Thymus (tissue), 11 donors: ENCODE results near the gene AP1M2. TPM values are rescaled to one million over a fixed set of nuclear protein-coding genes. Genes with fewer than 3 reads are reported as not detected.

Experiments
- DNase-seq, 9 donors: peaks; one replicate each; pipeline ENCODE4 v3.0.0-alpha.2; 2013; ENCODE audit warnings: low spot score in 9 of 9, low read depth in 6 of 9, missing footprints in 1 of 9
- H3K27ac ChIP-seq, 2 donors: one replicate each; pipeline ENCODE4 v1.5.1; 2013; ENCODE audit warnings: control low read depth in 1 of 2, low read depth in 1 of 2, low read length in 1 of 2, mild to moderate bottlenecking in 1 of 2, moderate library complexity in 1 of 2
- H3K27me3 ChIP-seq, 2 donors: one replicate each; pipeline ENCODE4 v1.5.1; 2013; ENCODE audit warnings: low read length in 1 of 2; ENCODE audit not compliant: control insufficient read depth in 2 of 2, insufficient read depth in 1 of 2
- H3K36me3 ChIP-seq, 2 donors: one replicate each; pipeline ENCODE4 v1.5.1; 2013; ENCODE audit warnings: low read length in 1 of 2, mild to moderate bottlenecking in 1 of 2, moderate library complexity in 1 of 2; ENCODE audit not compliant: control insufficient read depth in 2 of 2, insufficient read depth in 2 of 2
- H3K4me1 ChIP-seq, 2 donors: one replicate each; pipeline ENCODE4 v1.5.1; 2013; ENCODE audit warnings: low read length in 2 of 2; ENCODE audit not compliant: control insufficient read depth in 2 of 2, insufficient read depth in 2 of 2
- H3K4me3 ChIP-seq, 2 donors: one replicate each; pipeline ENCODE4 v1.5.1; 2013; ENCODE audit warnings: low read length in 2 of 2, control low read depth in 1 of 2, mild to moderate bottlenecking in 1 of 2
- H3K9me3 ChIP-seq, 2 donors: one replicate each; pipeline ENCODE4 v1.5.1; 2013; ENCODE audit warnings: low read length in 1 of 2, mild to moderate bottlenecking in 1 of 2; ENCODE audit not compliant: control insufficient read depth in 2 of 2, insufficient read depth in 1 of 2
- WGBS: extraction: QIAGEN DNeasy Blood & Tissue Kit; methylation state at CpG from one replicate; pipeline ENCODE4 v1.1.7; 2013; 5-methylcytosine and 5-hydroxymethylcytosine counted together
- polyA plus RNA-seq: library from polyadenylated mRNA; stranded (reverse); fragments of 200-250 nt; gene quantifications from one replicate; pipeline ENCODE4 v1.2.3, GENCODE V29; 2013
- total RNA-seq: library from RNA; stranded (reverse); fragments of 120-200 nt; gene quantifications from one replicate; pipeline ENCODE4 v1.2.4, GENCODE V29; 2013
- donor health status: healthy.

Gene AP1M2
- total and polyA plus RNA-seq, 2 donors = 4.8 to 20.7 TPM

DNA sequence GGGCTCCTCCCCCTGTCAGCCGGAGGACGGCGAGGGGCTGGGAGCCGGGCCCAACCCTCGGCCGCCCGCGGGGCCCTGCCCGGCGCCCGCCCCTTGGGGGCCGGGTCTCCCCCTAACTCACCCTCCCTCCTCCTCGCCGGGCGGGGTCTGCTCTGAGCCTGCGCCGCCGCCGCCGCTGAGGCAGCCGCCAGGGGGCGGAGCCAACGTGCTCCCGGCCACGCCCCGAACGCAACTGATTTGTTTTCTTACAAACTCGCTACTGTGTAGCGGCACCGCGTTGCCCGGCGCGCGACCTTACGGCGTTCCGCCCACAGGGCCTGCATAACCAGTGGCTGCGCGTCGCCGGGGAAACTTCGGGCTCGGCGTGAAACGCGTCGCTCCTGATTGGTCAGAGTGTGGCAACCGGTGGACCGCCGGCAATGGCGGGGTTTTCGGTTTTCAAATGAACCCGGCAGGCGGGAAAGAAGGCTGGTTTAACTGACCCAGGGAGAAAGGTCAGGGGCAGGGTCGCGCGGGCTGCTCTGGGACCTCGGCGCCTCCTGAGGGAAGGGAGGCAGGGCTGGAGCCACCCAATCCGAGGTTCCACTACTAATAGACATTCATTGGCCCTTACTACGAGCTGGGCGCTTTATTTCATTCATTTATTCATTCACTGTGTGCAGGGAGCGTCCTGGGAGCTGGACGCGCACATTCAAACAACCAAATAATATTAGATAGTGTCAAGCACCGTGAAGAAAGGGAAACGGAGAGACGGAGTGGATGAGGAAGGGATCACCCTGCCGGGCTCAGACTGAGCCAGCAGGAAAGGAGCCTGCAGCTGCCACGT, 18.1 kb downstream of the AP1M2 start, which contains the start of gene CDKN2D:
Gene CDKN2D, minus strand, starts transcription at position 154 of the 826 bp plus-strand sequence. CDS start 326 bp downstream, outside the sequence.
- H3K27ac ChIP-seq = peak within 1 kb of the TSS; percentile 92 to 97
- WGBS = under 1% methylated on average over 71 of the region's 71 CpGs
- H3K36me3 ChIP-seq = peaks cover 10 to 16% of the 10 kb centered on the region in 2 donors
- H3K4me3 ChIP-seq = peak within 1 kb of the TSS; percentile 90 to 93
- DNase-seq = peak; percentile 98 to 100 (median 99)
- H3K4me1 ChIP-seq = peaks cover 26 to 62% of the 10 kb centered on the region in 2 donors
- H3K27me3 ChIP-seq = no peaks in the 10 kb centered on the region
- peaks cover 0 to 5% of the 10 kb centered on the region in 2 donors for H3K9me3 ChIP-seq

DNA sequence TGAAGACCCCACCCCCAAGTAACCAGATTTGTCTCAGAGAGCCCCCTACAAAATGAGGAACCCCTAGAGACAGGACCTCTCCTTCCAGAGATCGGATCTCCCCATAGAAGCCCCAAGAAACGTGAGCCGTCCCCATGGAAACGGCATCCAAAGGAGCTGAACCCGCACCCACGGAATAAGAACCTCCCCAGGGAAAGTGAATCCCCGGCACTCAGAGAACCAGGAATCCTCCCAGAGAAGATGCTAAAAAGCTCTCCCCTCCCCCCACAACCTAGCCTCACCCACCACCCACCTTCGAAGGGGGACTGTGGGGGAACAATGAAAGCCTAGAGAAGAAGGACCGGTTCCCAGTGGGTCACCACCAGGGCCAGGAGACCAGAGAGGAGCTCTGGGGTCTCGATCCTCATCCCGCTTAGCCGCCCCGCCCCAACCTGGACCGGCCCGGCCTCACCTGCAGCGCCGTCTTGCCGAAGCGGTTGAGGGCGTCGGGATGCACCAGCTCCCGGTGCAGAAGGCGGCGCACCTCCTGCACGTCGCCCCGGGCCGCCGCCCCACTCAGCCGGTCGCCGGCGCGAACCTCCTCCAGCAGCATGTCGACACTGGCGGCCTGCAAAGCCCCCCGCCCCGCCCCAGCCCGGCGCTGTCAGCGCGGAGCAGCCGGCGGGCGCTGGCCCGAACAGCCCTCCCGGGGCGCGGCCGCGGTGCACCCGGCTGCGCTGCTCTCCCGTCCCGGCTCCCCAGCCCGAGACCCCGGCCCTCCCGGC, 18.9 kb downstream of the AP1M2 start:
- under 1% methylated on average over 58 of the region's 58 CpGs for WGBS

DNA sequence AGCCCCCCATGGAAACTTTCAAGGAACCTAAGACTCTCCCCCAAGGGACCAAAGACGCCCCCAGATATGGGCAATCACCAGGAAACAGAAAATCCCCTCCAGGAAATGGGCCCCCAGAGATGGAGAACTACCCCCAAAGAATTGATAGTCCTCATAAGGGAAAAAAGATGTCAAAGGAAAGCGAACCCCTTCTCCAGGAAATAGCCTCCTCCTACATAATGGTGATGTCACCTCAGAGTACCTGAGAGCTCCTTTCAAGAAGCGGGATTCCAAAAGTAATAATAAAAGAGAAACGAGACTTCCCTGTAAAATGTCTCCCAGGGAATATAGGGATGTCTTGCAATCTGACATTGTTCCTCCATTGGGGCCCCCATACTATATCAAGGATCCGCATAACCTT, 19.5 kb downstream of the AP1M2 start:
- H3K4me3 ChIP-seq = peak overlapping the region; percentile 90 to 93
- H3K27ac ChIP-seq = peak overlapping the region; percentile 92 to 97
- WGBS = 12% methylated on average over 5 of the region's 5 CpGs
- peaks cover 13 to 25% of the 10 kb centered on the region in 2 donors for H3K36me3 ChIP-seq
- H3K4me1 ChIP-seq = peaks cover 28 to 67% of the 10 kb centered on the region in 2 donors
- H3K27me3 ChIP-seq = no peaks in the 10 kb centered on the region
- peaks cover 0 to 5% of the 10 kb centered on the region in 2 donors for H3K9me3 ChIP-seq
- DNase-seq = peak in 1 of 9 donors; percentile 51

More for the DNA sequence above, 18.9 kb downstream of the AP1M2 start:
- H3K4me1 ChIP-seq = peaks cover 26 to 67% of the 10 kb centered on the region in 2 donors
- peak overlapping the region; percentile 90 to 93 for H3K4me3 ChIP-seq
- H3K27ac ChIP-seq = peak overlapping the region; percentile 92 to 97
- DNase-seq = peak in 1 of 9 donors; percentile 26
- H3K36me3 ChIP-seq = peaks cover 10 to 21% of the 10 kb centered on the region in 2 donors
- no peaks in the 10 kb centered on the region for H3K27me3 ChIP-seq
- peaks cover 0 to 5% of the 10 kb centered on the region in 2 donors for H3K9me3 ChIP-seq

DNA sequence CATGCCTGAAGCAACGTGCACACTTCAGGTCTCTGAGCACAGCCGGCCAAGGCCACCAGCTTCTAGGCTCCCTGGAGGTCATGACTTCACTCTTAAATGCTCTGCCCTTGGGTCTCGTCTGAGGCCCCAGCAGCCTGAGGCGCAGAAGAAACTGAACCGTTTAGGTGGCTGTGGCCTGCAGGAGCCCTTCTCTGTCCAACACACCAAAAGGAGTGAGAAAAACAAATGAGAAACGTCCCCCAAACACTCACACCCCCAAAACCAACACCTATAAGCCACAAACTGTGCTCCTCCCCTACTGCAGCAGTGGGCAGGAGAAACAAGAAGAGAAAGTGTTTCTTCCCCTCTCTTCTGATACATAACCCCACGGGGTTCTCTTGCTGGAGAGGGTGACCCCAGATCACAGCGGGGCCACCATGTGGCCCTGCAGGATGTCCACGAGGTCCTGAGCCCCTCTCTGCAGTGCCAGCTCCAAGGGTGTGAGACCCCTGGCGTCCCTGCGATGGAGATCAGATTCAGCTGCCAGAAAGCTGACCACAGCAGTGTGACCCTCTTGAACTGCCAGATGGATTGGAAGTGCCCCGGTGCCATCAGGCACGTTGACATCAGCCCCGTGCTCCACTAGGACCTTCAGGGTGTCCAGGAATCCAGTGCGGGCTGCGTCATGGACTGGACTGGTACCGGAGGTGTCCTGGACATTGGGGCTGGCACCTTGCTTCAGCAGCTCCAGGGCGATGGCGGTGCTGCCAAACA, 20.3 kb downstream of the AP1M2 start:
- peaks cover 0 to 5% of the 10 kb centered on the region in 2 donors for H3K9me3 ChIP-seq
- DNase-seq = peak in 4 of 9 donors; percentile 33 to 72 (median 38)
- no peaks in the 10 kb centered on the region for H3K27me3 ChIP-seq
- peaks cover 30 to 65% of the 10 kb centered on the region in 2 donors for H3K4me1 ChIP-seq
- H3K27ac ChIP-seq = peak overlapping the region; percentile 92 to 97
- 47% methylated on average over 19 of the region's 19 CpGs for WGBS
- H3K36me3 ChIP-seq = peaks cover 17 to 34% of the 10 kb centered on the region in 2 donors
- H3K4me3 ChIP-seq = peak overlapping the region; percentile 90 to 93

DNA sequence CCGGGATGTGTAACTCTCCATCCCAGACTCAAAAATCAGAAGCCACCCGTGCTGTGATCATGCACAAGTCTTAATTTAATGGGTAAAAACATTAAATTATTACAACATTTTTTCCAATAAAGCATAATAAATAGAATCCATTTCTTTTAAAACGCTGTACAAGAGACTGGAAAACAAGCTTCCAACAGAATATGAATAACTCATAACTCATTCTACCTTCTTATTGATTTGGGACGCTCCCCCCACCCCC, 20.8 kb downstream of the AP1M2 start:
- H3K4me1 ChIP-seq = peaks cover 30 to 67% of the 10 kb centered on the region in 2 donors
- 4% methylated on average over 4 of the region's 4 CpGs for WGBS
- DNase-seq = no peak

DNA sequence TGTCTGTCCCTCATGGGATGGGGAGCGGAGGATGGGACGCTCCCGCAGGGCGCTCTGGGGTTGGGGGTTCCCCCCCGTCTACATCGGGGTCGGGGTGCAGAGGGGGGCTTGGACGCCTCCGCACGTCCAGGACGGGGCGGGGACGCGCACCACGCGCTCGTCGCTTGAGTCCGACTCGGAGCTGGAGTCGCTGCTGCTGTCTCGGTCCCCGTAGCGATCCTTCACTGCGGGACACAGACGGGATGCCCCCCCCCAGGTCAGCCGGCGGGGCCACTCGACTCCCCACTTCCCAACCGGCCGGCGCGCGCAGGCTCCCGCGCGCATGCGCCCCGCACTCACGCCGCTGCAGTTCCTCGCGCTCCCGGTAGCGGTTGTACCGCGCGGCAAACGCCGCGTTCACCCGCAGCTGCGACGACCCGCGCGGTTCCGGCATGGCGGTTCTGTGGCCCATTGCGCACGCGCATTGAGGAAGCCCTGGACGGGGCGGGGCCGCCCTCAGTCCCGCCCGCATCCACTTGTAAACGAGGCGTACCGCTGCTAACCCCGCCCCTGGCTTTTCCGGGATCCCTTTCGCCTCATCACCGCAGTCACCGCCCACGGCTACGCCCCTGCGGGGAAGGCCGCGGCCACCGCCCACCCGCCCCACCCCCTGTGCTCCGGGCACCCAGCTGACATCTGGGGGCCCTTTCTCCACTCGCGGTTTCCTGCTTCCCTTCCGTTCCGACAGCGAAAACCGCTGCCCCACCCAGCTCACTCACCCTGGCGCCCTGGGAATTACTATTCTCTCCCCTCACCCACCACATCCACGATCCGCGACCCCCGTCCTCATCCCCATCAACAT, 21.3 kb downstream of the AP1M2 start, which contains the start of gene KRI1:
Gene KRI1, minus strand, starts transcription at position 444 of the 841 bp plus-strand sequence. Its CDS starts 11 bp downstream, at position 433.
- Histone ChIP-seq H3K9me3 (peaks cover 0 to 5% of the 10 kb centered on the region in 2 donors), H3K4me3 (peak within 1 kb of the TSS; percentile 90 to 93), H3K27ac (peak within 1 kb of the TSS; percentile 92 to 97), H3K27me3 (no peaks in the 10 kb centered on the region), H3K4me1 (peaks cover 30 to 63% of the 10 kb centered on the region in 2 donors), H3K36me3 (peaks cover 27 to 44% of the 10 kb centered on the region in 2 donors)
- WGBS = under 1% methylated on average over 94 of the region's 94 CpGs
- peak; percentile 92 to 99 (median 97) for DNase-seq

More for the DNA sequence above, 20.8 kb downstream of the AP1M2 start:
- Histone ChIP-seq H3K27me3 (no peaks in the 10 kb centered on the region), H3K9me3 (peaks cover 0 to 5% of the 10 kb centered on the region in 2 donors), H3K4me3 (peak overlapping the region; percentile 90 to 93), H3K36me3 (peaks cover 22 to 39% of the 10 kb centered on the region in 2 donors), H3K27ac (peak overlapping the region; percentile 92 to 97)

DNA sequence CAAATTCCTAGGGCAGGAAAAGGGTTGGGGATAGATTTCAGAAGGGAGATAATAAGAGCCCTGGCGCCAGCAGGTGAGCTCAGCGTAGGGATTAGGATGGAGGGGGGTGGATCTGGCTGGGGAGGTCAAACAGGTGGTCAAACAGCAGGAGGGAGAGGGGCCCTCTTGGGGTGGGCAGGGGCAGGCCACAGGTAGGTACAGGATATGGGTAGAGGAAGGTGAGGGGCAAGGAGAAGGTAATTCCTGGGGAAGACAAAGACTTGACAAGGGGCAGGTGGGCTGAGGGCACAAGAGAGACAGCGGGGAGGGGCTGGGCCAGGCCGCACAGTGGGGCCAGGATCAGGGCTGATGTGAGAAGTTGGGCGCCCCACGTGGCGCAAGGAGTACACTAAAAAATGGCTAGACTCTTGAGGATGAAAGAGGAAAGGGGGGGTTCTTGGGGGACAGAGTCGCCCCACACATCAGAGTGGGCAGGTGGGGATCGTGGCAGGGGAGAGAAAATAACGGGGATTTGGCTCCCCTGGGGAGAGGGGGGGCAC, 22.0 kb downstream of the AP1M2 start:
- Histone ChIP-seq H3K36me3 (peaks cover 34 to 51% of the 10 kb centered on the region in 2 donors), H3K9me3 (peaks cover 0 to 5% of the 10 kb centered on the region in 2 donors), H3K27ac (peak overlapping the region; percentile 92 to 95), H3K4me3 (peak overlapping the region; percentile 90 to 93), H3K4me1 (peaks cover 30 to 60% of the 10 kb centered on the region in 2 donors), H3K27me3 (no peaks in the 10 kb centered on the region)
- WGBS = 11% methylated on average over 10 of the region's 10 CpGs
- DNase-seq = peak in 3 of 9 donors; percentile 65 to 82 (median 66)
